ENCODE measurements around the gene RGS10. TPM values are rescaled to one million over a fixed set of nuclear protein-coding genes. Genes with fewer than 3 reads are reported as not detected.
"Not testable (repeated sequence)": the region's sequence is repeated elsewhere in the genome, so short reads cannot be mapped to it uniquely, and the experiment has no call there.

Gene RGS10
- total RNA-seq, 4 donors from 2014 or later, result 3.9 to 63.5 (median 13.2) TPM

DNA sequence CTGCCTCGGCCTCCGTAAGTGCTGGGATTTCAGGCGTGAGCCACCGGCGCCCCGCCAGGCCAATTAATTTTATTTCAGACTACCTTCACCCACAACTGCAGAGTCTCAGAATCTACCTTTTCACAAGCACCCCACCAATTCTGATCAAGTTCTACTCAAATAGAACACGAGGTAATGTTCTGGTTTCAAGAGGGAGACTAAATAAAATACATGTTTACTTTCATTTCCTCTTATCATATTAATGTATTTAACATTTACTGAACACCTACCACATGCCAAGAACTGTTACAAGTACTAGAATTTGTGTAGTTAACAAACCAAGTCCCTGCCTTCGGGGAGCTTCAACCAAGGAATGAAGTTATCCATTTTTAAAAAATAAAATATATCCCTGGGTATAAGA lies 25.5 kb upstream of the RGS10 start:
- DNase-seq, result no peak
- Histone ChIP-seq H3K9me3 (no peaks in the 10 kb centered on the region), H3K27me3 (no peaks in the 10 kb centered on the region), H3K36me3 (peaks cover 0 to 10% (median 0%) of the 10 kb centered on the region in 3 donors), H3K27ac (no peak overlapping the region), H3K4me1 (no peaks in the 10 kb centered on the region), H3K4me3 (no peak overlapping the region)
- TF ChIP-seq, protein P1, sequence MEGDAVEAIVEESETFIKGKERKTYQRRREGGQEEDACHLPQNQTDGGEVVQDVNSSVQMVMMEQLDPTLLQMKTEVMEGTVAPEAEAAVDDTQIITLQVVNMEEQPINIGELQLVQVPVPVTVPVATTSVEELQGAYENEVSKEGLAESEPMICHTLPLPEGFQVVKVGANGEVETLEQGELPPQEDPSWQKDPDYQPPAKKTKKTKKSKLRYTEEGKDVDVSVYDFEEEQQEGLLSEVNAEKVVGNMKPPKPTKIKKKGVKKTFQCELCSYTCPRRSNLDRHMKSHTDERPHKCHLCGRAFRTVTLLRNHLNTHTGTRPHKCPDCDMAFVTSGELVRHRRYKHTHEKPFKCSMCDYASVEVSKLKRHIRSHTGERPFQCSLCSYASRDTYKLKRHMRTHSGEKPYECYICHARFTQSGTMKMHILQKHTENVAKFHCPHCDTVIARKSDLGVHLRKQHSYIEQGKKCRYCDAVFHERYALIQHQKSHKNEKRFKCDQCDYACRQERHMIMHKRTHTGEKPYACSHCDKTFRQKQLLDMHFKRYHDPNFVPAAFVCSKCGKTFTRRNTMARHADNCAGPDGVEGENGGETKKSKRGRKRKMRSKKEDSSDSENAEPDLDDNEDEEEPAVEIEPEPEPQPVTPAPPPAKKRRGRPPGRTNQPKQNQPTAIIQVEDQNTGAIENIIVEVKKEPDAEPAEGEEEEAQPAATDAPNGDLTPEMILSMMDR (IDR thresholded peaks at IDR 0.05), result no peak
- no peak for TF ChIP-seq POLR2A (IDR thresholded peaks at IDR 0.05)

DNA sequence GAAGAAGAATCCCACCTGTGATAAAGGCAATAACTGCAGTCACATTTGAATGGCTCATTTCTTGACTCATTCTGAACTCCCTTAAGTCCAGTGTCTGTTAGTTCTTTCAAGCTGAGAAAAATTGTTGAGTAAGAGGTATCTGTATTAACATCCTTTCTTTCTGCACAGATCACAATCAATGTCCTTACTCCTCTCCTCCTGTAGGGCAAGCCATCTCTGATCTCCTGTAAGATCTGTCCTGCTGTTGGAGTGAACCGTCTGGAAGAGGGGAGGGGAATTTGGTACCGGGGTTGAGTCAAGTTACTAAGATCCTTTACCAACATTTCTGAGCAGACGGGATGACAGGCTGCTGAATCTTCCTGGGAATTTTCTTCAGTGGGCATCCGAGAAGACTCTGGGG lies 19.6 kb upstream of the RGS10 start:
- H3K27me3 ChIP-seq, result no peaks in the 10 kb centered on the region
- H3K4me1 ChIP-seq, result no peaks in the 10 kb centered on the region
- H3K27ac ChIP-seq, result no peak overlapping the region
- TF ChIP-seq, protein P1 (IDR thresholded peaks at IDR 0.05), result no peak
- TF ChIP-seq POLR2A (IDR thresholded peaks at IDR 0.05), result no peak
- H3K9me3 ChIP-seq, result no peaks in the 10 kb centered on the region
- H3K4me3 ChIP-seq, result no peak overlapping the region
- no peak for DNase-seq
- H3K36me3 ChIP-seq, result no peaks in the 10 kb centered on the region

DNA sequence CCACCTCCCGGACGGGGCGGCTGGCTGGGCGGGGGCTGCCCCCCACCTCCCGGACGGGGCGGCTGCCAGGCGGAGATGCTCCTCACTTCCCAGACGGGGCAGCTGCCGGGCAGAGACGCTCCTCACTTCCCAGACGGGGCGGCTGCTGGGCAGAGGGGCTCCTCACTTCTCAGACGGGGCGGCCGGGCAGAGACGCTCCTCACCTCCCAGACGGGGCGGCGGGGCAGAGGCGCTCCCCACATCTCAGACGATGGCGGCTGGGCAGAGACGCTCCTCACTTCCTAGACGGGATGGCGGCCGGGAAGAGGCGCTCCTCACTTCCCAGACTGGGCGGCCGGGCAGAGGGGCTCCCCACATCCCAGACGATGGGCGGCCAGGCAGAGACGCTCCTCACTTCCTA lies 17.0 kb upstream of the RGS10 start:
- H3K4me1 ChIP-seq, H3K27me3 ChIP-seq, H3K36me3 ChIP-seq, H3K27ac ChIP-seq, DNase-seq, H3K9me3 ChIP-seq, H3K4me3 ChIP-seq: not testable (repeated sequence)

DNA sequence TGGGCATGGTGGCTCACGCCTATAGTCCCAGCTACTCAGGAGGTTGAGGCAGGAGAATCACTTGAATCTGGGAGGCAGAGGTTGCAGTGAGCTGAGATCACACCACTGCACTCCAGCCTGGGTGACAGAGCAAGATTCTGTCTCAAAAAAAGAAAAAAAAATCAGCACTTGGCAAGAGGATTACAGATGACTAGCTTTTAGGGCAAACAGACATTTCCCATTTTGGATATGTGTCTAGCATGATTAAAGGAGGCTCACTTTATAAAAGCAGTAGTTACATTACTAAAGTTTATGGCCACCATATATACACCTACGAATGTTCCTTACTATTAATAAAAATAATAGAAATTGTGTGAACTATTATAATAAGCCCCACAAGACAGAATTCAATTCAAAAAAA lies 13.6 kb upstream of the RGS10 start:
- H3K27ac ChIP-seq, H3K4me1 ChIP-seq, H3K36me3 ChIP-seq, H3K4me3 ChIP-seq, DNase-seq, H3K27me3 ChIP-seq, H3K9me3 ChIP-seq: not testable (repeated sequence)

DNA sequence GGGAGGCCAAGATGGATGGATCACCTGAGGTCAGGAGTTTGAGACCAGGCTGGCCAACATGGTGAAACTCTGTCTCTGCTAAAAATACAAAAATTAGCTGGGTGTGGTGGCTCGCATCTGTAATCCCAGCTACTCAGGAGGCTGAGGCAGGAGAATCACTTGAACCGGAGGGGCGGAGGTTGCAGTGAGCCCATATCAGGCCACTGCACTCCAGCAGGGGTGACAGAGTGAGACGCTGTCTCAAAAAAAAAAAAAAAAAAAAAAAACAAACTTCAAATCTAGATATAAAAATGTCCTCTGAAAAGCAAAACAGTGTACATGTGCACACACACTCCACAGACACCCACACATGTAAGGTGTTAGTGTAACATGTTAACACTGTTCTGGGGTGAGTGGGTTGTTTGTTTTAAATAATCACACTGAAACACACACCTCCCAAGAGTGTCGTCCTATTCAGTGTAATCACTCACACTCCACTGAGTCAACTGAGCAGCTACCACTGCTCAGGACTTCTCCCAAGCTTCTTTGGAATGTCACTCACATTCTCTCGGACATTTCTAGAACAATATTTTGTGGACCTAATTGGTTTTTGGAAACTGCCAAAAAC lies 12.8 kb upstream of the RGS10 start:
- Histone ChIP-seq H3K27ac (no peak overlapping the region), H3K4me3 (no peak overlapping the region), H3K4me1 (no peaks in the 10 kb centered on the region), H3K9me3 (no peaks in the 10 kb centered on the region), H3K27me3 (no peaks in the 10 kb centered on the region), H3K36me3 (no peaks in the 10 kb centered on the region)
- TF ChIP-seq POLR2A (IDR thresholded peaks at IDR 0.05), result no peak
- TF ChIP-seq, protein P1 (IDR thresholded peaks at IDR 0.05), result no peak
- no peak for DNase-seq

DNA sequence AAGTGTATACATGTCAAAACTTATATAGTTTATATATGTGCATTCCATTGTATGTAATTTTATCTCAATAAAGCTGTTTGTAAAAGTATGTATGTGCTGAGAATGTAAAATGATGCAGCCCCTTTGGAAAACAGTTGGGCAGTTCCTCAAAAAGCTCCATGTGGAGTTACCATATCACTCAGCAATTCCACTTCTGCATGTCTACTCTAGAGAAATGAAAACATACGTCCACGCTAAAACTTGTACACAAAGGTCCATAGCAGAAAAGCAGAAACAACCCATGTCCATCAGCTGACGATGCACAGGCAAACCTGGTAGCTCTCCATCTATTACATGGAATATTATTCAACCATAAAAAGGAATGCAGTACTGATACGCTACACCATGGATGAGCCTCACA lies 8.3 kb upstream of the RGS10 start:
- TF ChIP-seq POLR2A (IDR thresholded peaks at IDR 0.05), result no peak
- TF ChIP-seq, protein P1 (IDR thresholded peaks at IDR 0.05), result no peak
- no peaks in the 10 kb centered on the region for H3K9me3 ChIP-seq
- no peak for DNase-seq
- no peak overlapping the region for H3K4me3 ChIP-seq
- no peak overlapping the region for H3K27ac ChIP-seq
- no peaks in the 10 kb centered on the region for H3K36me3 ChIP-seq
- H3K27me3 ChIP-seq, result no peaks in the 10 kb centered on the region
- H3K4me1 ChIP-seq, result no peaks in the 10 kb centered on the region
